Trophoblast cell (in vitro differentiated cells and primary cell): Measurements from ENCODE around the gene EGR2.

Experiments used
- DNase-seq, 2 donors: peaks; one replicate each; pipeline ENCODE4 v3.0.0-alpha.2; 2016
- H2AFZ ChIP-seq: 2 replicates; pipeline ENCODE4 v1.6.1; 2013; ENCODE audit warnings: low read length, moderate library complexity, mild to moderate bottlenecking; ENCODE audit not compliant: insufficient read depth, poor library complexity
- H2AK5ac ChIP-seq: 2 replicates; pipeline ENCODE4 v1.6.1; 2013; ENCODE audit warnings: mild to moderate bottlenecking, low read length
- H2BK120ac ChIP-seq: 2 replicates; pipeline ENCODE4 v1.6.1; 2013; ENCODE audit warnings: low read length, mild to moderate bottlenecking, moderate library complexity; ENCODE audit not compliant: insufficient read depth, poor library complexity
- H2BK12ac ChIP-seq: 2 replicates; pipeline ENCODE4 v1.6.1; 2013; ENCODE audit warnings: mild to moderate bottlenecking, low read length, moderate library complexity
- H2BK5ac ChIP-seq: 2 replicates; pipeline ENCODE4 v1.6.1; 2013; ENCODE audit warnings: low read length, low read depth, moderate library complexity, mild to moderate bottlenecking; ENCODE audit not compliant: poor library complexity
- H3K14ac ChIP-seq: 2 replicates; pipeline ENCODE4 v1.6.1; 2013; ENCODE audit warnings: mild to moderate bottlenecking, low read length
- H3K18ac ChIP-seq: 2 replicates; pipeline ENCODE4 v1.6.1; 2013; ENCODE audit warnings: mild to moderate bottlenecking, low read length
- H3K23ac ChIP-seq: 2 replicates; pipeline ENCODE4 v1.6.1; 2013; ENCODE audit warnings: low read length
- H3K27ac ChIP-seq: 2 replicates; pipeline ENCODE4 v1.5.1; 2013; ENCODE audit warnings: low read depth, mild to moderate bottlenecking, inconsistent platforms, low read length, moderate library complexity
- H3K27me3 ChIP-seq: 2 replicates; pipeline ENCODE4 v1.6.1; 2013; ENCODE audit warnings: inconsistent platforms, mild to moderate bottlenecking, low read length, moderate library complexity; ENCODE audit not compliant: insufficient read depth
- H3K36me3 ChIP-seq, 2 experiments: 1 replicate in 1 of 2; 2 replicates in 1 of 2; pipeline ENCODE4 v1.6.1; 2013; ENCODE audit warnings: low read length in 2 of 2, mild to moderate bottlenecking in 2 of 2, moderate library complexity in 1 of 2; ENCODE audit not compliant: insufficient read depth in 2 of 2, control insufficient read depth in 1 of 2
- H3K4ac ChIP-seq: 2 replicates; pipeline ENCODE4 v1.6.1; 2013; ENCODE audit warnings: low read depth, mild to moderate bottlenecking, low read length, moderate library complexity
- H3K4me1 ChIP-seq, 2 experiments: 1 replicate in 1 of 2; 2 replicates in 1 of 2; pipeline ENCODE4 v1.6.1; 2013; ENCODE audit warnings: low read length in 2 of 2, mild to moderate bottlenecking in 2 of 2, moderate library complexity in 1 of 2; ENCODE audit not compliant: insufficient read depth in 2 of 2, control insufficient read depth in 1 of 2
- H3K4me2 ChIP-seq: 2 replicates; pipeline ENCODE4 v1.6.1; 2013; ENCODE audit warnings: inconsistent platforms, mild to moderate bottlenecking, low read length, moderate library complexity
- H3K4me3 ChIP-seq: 2 replicates; pipeline ENCODE4 v1.5.1; 2013; ENCODE audit warnings: mild to moderate bottlenecking, low read depth, low read length, inconsistent platforms
- H3K79me1 ChIP-seq: one replicate; pipeline ENCODE4 v1.6.1; 2013; ENCODE audit warnings: low read length
- H3K79me2 ChIP-seq: 2 replicates; pipeline ENCODE4 v1.6.1; 2013; ENCODE audit warnings: low read length, mild to moderate bottlenecking; ENCODE audit not compliant: control insufficient read depth, insufficient read depth, poor library complexity
- H3K9ac ChIP-seq: 2 replicates; pipeline ENCODE4 v1.6.1; 2013; ENCODE audit warnings: mild to moderate bottlenecking, low read length
- H3K9me3 ChIP-seq: 2 replicates; pipeline ENCODE4 v1.6.1; 2013; ENCODE audit warnings: low read depth, mild to moderate bottlenecking, control low read depth, inconsistent platforms, low read length; ENCODE audit not compliant: insufficient read depth
- H4K12ac ChIP-seq: 2 replicates; pipeline ENCODE4 v1.6.1; 2013; ENCODE audit warnings: low read depth, mild to moderate bottlenecking, low read length, moderate library complexity
- H4K8ac ChIP-seq: 2 replicates; pipeline ENCODE4 v1.6.1; 2013; ENCODE audit warnings: low read depth, mild to moderate bottlenecking, low read length, moderate library complexity
- H4K91ac ChIP-seq: one replicate; pipeline ENCODE4 v1.6.1; 2013; ENCODE audit warnings: low read depth, mild to moderate bottlenecking, low read length, moderate library complexity
- WGBS: extraction: QIAGEN DNeasy Blood & Tissue Kit; methylation state at CpG from one replicate; pipeline ENCODE4 v1.1.7; 2013; ENCODE audit warnings: missing lambda C conversion rate; ENCODE audit not compliant: insufficient read length, insufficient coverage; ENCODE audit errors: extremely low coverage; 5-methylcytosine and 5-hydroxymethylcytosine counted together

EGR2 gene

GRCh38 chr10:62851442-62851841, 35.3 kb upstream of the EGR2 start:
- Histone ChIP-seq H3K79me2 (no peaks in the 10 kb centered on the region), H2BK12ac (no peak overlapping the region)

GRCh38 chr10:62850646-62851045, 34.5 kb upstream of the EGR2 start:
- Histone ChIP-seq H3K4me1 (no peaks in the 10 kb centered on the region), H3K4ac (no peak overlapping the region), H3K23ac (no peak overlapping the region), H3K18ac (no peak overlapping the region), H4K12ac (no peak overlapping the region), H2AFZ (no peak overlapping the region), H3K9ac (no peak overlapping the region), H2BK12ac (no peak overlapping the region), H3K27ac (no peak overlapping the region), H3K4me2 (no peak overlapping the region), H3K36me3 (no peaks in the 10 kb centered on the region), H2BK5ac (no peak overlapping the region), H3K9me3 (no peaks in the 10 kb centered on the region), H3K79me1 (no peaks in the 10 kb centered on the region), H4K91ac (no peak overlapping the region), H3K27me3 (no peaks in the 10 kb centered on the region), H3K79me2 (no peaks in the 10 kb centered on the region), H3K14ac (no peak overlapping the region), H4K8ac (no peak overlapping the region), H2AK5ac (no peak overlapping the region), H3K4me3 (no peak overlapping the region), H2BK120ac (no peak overlapping the region)
- DNase-seq, result no peak
- no CpG with 5 or more reads among the region's 3 CpGs for WGBS

More at GRCh38 chr10:62851442-62851841, 35.3 kb upstream of the EGR2 start:
- Histone ChIP-seq H3K27ac (no peak overlapping the region), H3K79me1 (no peaks in the 10 kb centered on the region), H2AFZ (no peak overlapping the region), H3K4me1 (no peaks in the 10 kb centered on the region), H4K8ac (no peak overlapping the region), H2AK5ac (no peak overlapping the region), H3K4ac (no peak overlapping the region), H4K91ac (no peak overlapping the region), H4K12ac (no peak overlapping the region), H3K18ac (no peak overlapping the region), H3K4me3 (no peak overlapping the region), H2BK120ac (no peak overlapping the region), H3K9ac (no peak overlapping the region), H3K36me3 (no peaks in the 10 kb centered on the region), H3K14ac (no peak overlapping the region), H3K23ac (no peak overlapping the region), H3K27me3 (no peaks in the 10 kb centered on the region), H3K4me2 (no peak overlapping the region), H3K9me3 (no peaks in the 10 kb centered on the region), H2BK5ac (no peak overlapping the region)
- no CpG with 5 or more reads among the region's 2 CpGs for WGBS
- peak in 1 of 2 donors; percentile 12 for DNase-seq

- Histone ChIP-seq H3K79me2 (no peaks in the 10 kb centered on the region), H3K4me2 (no peak overlapping the region), H3K14ac (no peak overlapping the region), H3K4ac (no peak overlapping the region), H4K8ac (no peak overlapping the region), H3K27ac (no peak overlapping the region), H2BK12ac (no peak overlapping the region), H3K79me1 (no peaks in the 10 kb centered on the region), H2BK5ac (no peak overlapping the region), H2AFZ (no peak overlapping the region), H2AK5ac (no peak overlapping the region), H3K23ac (no peak overlapping the region), H3K9ac (no peak overlapping the region), H3K18ac (no peak overlapping the region), H4K91ac (no peak overlapping the region), H3K9me3 (no peaks in the 10 kb centered on the region), H2BK120ac (no peak overlapping the region), H4K12ac (no peak overlapping the region), H3K27me3 (no peaks in the 10 kb centered on the region), H3K4me3 (no peak overlapping the region), H3K4me1 (no peaks in the 10 kb centered on the region), H3K36me3 (no peaks in the 10 kb centered on the region)
- no peak for DNase-seq
Observed at GRCh38 chr10:62847433-62847832, 31.3 kb upstream of the EGR2 start.

- H3K4me3 ChIP-seq, result no peak overlapping the region
- no peaks in the 10 kb centered on the region for H3K79me2 ChIP-seq
- H3K14ac ChIP-seq, result no peak overlapping the region
- H3K4ac ChIP-seq, result no peak overlapping the region
- no peak overlapping the region for H4K8ac ChIP-seq
- H3K23ac ChIP-seq, result no peak overlapping the region
- no peak overlapping the region for H3K18ac ChIP-seq
- H3K79me1 ChIP-seq, result no peaks in the 10 kb centered on the region
- no peak overlapping the region for H2BK12ac ChIP-seq
- no peak overlapping the region for H3K9ac ChIP-seq
- no peak overlapping the region for H2AK5ac ChIP-seq
- H4K91ac ChIP-seq, result no peak overlapping the region
- WGBS, result no CpG with 5 or more reads among the region's 7 CpGs
- no peak overlapping the region for H3K4me2 ChIP-seq
- H3K9me3 ChIP-seq, result no peaks in the 10 kb centered on the region
- DNase-seq, result no peak
- no peaks in the 10 kb centered on the region for H3K27me3 ChIP-seq
- H4K12ac ChIP-seq, result no peak overlapping the region
- H3K36me3 ChIP-seq, result no peaks in the 10 kb centered on the region
- no peak overlapping the region for H2BK120ac ChIP-seq
- no peak overlapping the region for H2BK5ac ChIP-seq
- H2AFZ ChIP-seq, result no peak overlapping the region
- no peaks in the 10 kb centered on the region for H3K4me1 ChIP-seq
- H3K27ac ChIP-seq, result no peak overlapping the region
Observed at GRCh38 chr10:62844280-62845011, 28.3 kb upstream of the EGR2 start.
